SK-MEL-5 (cell line): ENCODE results near the gene AAGAB. TPM values are rescaled to one million over a fixed set of nuclear protein-coding genes. Genes with fewer than 3 reads are reported as not detected.

ENCODE experiments used
- DNase-seq: peaks from one replicate; pipeline ENCODE4 v3.0.0-alpha.2; 2016; ENCODE audit warnings: low read depth, low spot score
- in situ Hi-C: cut with HindIII; loops from 2 replicates; pipeline ENCODE4 v1.10.0; 2016; ENCODE audit warnings: low sequenced_read_pairs, high pct_unique_total_duplicates, low pct_unique_long_range_greater_than_20kb
- total RNA-seq: library from RNA; depleted of rRNA; stranded (reverse); fragments of >200 nt; shearing (Covaris generic); gene quantifications from 2 replicates; pipeline ENCODE4 v1.2.3, GENCODE V29; 2014

The AAGAB gene
- total RNA-seq, 1 experiment from 2014 or later = 71.2 TPM

- in situ Hi-C loops = no loop called here
- no peak for DNase-seq
Observed at GRCh38 chr15:67196672-67197363, 57.6 kb downstream of the AAGAB start.

- no peak for DNase-seq
- in situ Hi-C loops = no loop called here
Observed at GRCh38 chr15:67196222-67196621, 58.2 kb downstream of the AAGAB start.

GRCh38 chr15:67195305-67195704, 59.2 kb downstream of the AAGAB start:
- in situ Hi-C loops = no loop called here
- DNase-seq = no peak

- in situ Hi-C loops = no loop called here
- DNase-seq = no peak
Observed at GRCh38 chr15:67194171-67195114, 60.0 kb downstream of the AAGAB start.

- in situ Hi-C loops = no loop called here
- DNase-seq = no peak
Observed at GRCh38 chr15:67193223-67193990, 61.1 kb downstream of the AAGAB start.

- no peak for DNase-seq
- in situ Hi-C loops = no loop called here
Observed at GRCh38 chr15:67192185-67192820, 62.2 kb downstream of the AAGAB start.

GRCh38 chr15:67190813-67191212, 63.6 kb downstream of the AAGAB start:
- DNase-seq = no peak
- in situ Hi-C loops = no loop called here

GRCh38 chr15:67190326-67190725, 64.1 kb downstream of the AAGAB start:
- no peak for DNase-seq
- in situ Hi-C loops = no loop called here

- no peak for DNase-seq
- in situ Hi-C loops = no loop called here
Observed at GRCh38 chr15:67189326-67190051, 65.0 kb downstream of the AAGAB start.

- no peak for DNase-seq
- in situ Hi-C loops = no loop called here
Observed at GRCh38 chr15:67188551-67189218, 65.8 kb downstream of the AAGAB start.

GRCh38 chr15:67187351-67187854, 67.1 kb downstream of the AAGAB start:
- in situ Hi-C loops = no loop called here
- no peak for DNase-seq

GRCh38 chr15:67186688-67187087, 67.8 kb downstream of the AAGAB start:
- in situ Hi-C loops = no loop called here
- DNase-seq = no peak

- in situ Hi-C loops = no loop called here
- DNase-seq = no peak
Observed at GRCh38 chr15:67186226-67186649, 68.2 kb downstream of the AAGAB start.

GRCh38 chr15:67185621-67186225, 68.7 kb downstream of the AAGAB start:
- in situ Hi-C loops = no loop called here
- no peak for DNase-seq

- in situ Hi-C loops = no loop called here
- DNase-seq = no peak
Observed at GRCh38 chr15:67185051-67185450, 69.4 kb downstream of the AAGAB start.
